IMR-90 (cell line): Measurements from ENCODE around the gene TTC39C. TPM values are rescaled to one million over a fixed set of nuclear protein-coding genes. Genes with fewer than 3 reads are reported as not detected.

Source experiments
- ATAC-seq: fragments of 200-7000 bp; cut with Tn5 transposase; 2 replicates; pipeline ENCODE4 v1.9.1; 2020; ENCODE audit warnings: low read depth, mild to moderate bottlenecking, moderate library complexity
- BruUV-seq: library from RNA; stranded (reverse); fragments of 400-500 nt; replicated peaks from 2 replicates; lab custom pipeline; 2021; lab: Mats Ljungman, UMichigan
- CTCF ChIA-PET: fragments of 300-600 bp; formaldehyde crosslinking; extraction: SDS; loops from one replicate; lab custom pipeline; 2021; ENCODE audit warnings: antibody characterized with exemption; lab: Yijun Ruan, JAX
- POLR2A ChIA-PET: fragments of 300-600 bp; sonication (Branson Sonifier 250); formaldehyde crosslinking; loops from one replicate; lab custom pipeline; 2022; ENCODE audit warnings: antibody characterized with exemption; ENCODE audit not compliant: unreplicated experiment; lab: Charles Lee
- DNase-seq: peaks from one replicate; pipeline ENCODE4 v3.0.0; 2013
- H2AFZ ChIP-seq: replicated peaks from 2 replicates; pipeline ENCODE3; 2013; ENCODE audit warnings: low read length, mild to moderate bottlenecking; ENCODE audit not compliant: poor library complexity
- H2AK5ac ChIP-seq: 2 replicates; pipeline ENCODE4 v1.6.1; 2013; ENCODE audit warnings: low read depth, low read length, inconsistent platforms
- H2AK9ac ChIP-seq: replicated peaks from 2 replicates; pipeline ENCODE3; 2013; ENCODE audit warnings: mild to moderate bottlenecking, low read depth, low read length, moderate library complexity; ENCODE audit not compliant: poor library complexity
- H2BK120ac ChIP-seq: 2 replicates; pipeline ENCODE4 v1.6.1; 2013; ENCODE audit warnings: low read depth, low read length, inconsistent platforms
- H2BK15ac ChIP-seq: 3 replicates; pipeline ENCODE4 v1.6.1; 2013; ENCODE audit warnings: low read depth, low read length, inconsistent platforms
- H2BK20ac ChIP-seq: 2 replicates; pipeline ENCODE4 v1.6.1; 2013; ENCODE audit warnings: low read depth, mild to moderate bottlenecking, inconsistent platforms, low read length, moderate library complexity
- H2BK5ac ChIP-seq: 2 replicates; pipeline ENCODE4 v1.6.1; 2013; ENCODE audit warnings: mild to moderate bottlenecking, low read depth, low read length, inconsistent platforms; ENCODE audit not compliant: poor library complexity, severe bottlenecking
- H3K14ac ChIP-seq: replicated peaks from 2 replicates; pipeline ENCODE4 v1.6.1; 2013; ENCODE audit warnings: low read depth, low read length, inconsistent platforms
- H3K18ac ChIP-seq: 2 replicates; pipeline ENCODE4 v1.6.1; 2013; ENCODE audit warnings: low read depth, low read length, control low read depth
- H3K23ac ChIP-seq: 2 replicates; pipeline ENCODE4 v1.6.1; 2013; ENCODE audit warnings: low read depth, low read length, inconsistent platforms
- H3K27ac ChIP-seq: 2 replicates; pipeline ENCODE4 v1.5.1; 2013; ENCODE audit warnings: mild to moderate bottlenecking, control low read depth, low read length; ENCODE audit not compliant: insufficient read depth
- H3K27me3 ChIP-seq: 2 replicates; pipeline ENCODE4 v1.6.1; 2013; ENCODE audit warnings: low read length; ENCODE audit not compliant: control insufficient read depth, insufficient read depth
- H3K36me3 ChIP-seq: 2 replicates; pipeline ENCODE4 v1.6.1; 2013; ENCODE audit warnings: low read length, mixed read lengths; ENCODE audit not compliant: control insufficient read depth, insufficient read depth
- H3K4ac ChIP-seq: 2 replicates; pipeline ENCODE4 v1.6.1; 2013; ENCODE audit warnings: low read depth, low read length, inconsistent platforms
- H3K4me1 ChIP-seq: 2 replicates; pipeline ENCODE4 v1.6.1; 2013; ENCODE audit warnings: low read length, mixed read lengths; ENCODE audit not compliant: control insufficient read depth, insufficient read depth
- H3K4me2 ChIP-seq: 2 replicates; pipeline ENCODE4 v1.6.1; 2013; ENCODE audit warnings: low read depth, mild to moderate bottlenecking, control low read depth, low read length, moderate library complexity
- H3K4me3 ChIP-seq: 2 replicates; pipeline ENCODE4 v1.5.1; 2013; ENCODE audit warnings: low read depth, mild to moderate bottlenecking, control low read depth, low read length, moderate library complexity; ENCODE audit not compliant: insufficient read depth
- H3K56ac ChIP-seq: 2 replicates; pipeline ENCODE4 v1.6.1; 2013; ENCODE audit warnings: low read length, inconsistent platforms; ENCODE audit not compliant: insufficient read depth; ENCODE audit errors: extremely low read depth
- H3K79me1 ChIP-seq, 2 experiments: 2 replicates each; pipeline ENCODE4 v1.6.1; 2013; ENCODE audit warnings: low read length in 2 of 2, inconsistent platforms in 1 of 2, low read depth in 1 of 2
- H3K9ac ChIP-seq: 2 replicates; pipeline ENCODE4 v1.6.1; 2013; ENCODE audit warnings: low read depth, low read length, control low read depth
- H3K9me1 ChIP-seq: 2 replicates; pipeline ENCODE4 v1.6.1; 2013; ENCODE audit warnings: low read length, inconsistent platforms; ENCODE audit not compliant: insufficient read depth
- H3K9me3 ChIP-seq: 2 replicates; pipeline ENCODE4 v1.6.1; 2013; ENCODE audit warnings: low read length; ENCODE audit not compliant: control insufficient read depth, insufficient read depth
- H4K20me1 ChIP-seq: 2 replicates; pipeline ENCODE4 v1.6.1; 2013; ENCODE audit warnings: low read length, inconsistent platforms; ENCODE audit not compliant: insufficient read depth
- H4K5ac ChIP-seq: 2 replicates; pipeline ENCODE4 v1.6.1; 2013; ENCODE audit warnings: mild to moderate bottlenecking, low read depth, low read length, control low read depth
- H4K8ac ChIP-seq, 2 experiments: 2 replicates each; pipeline ENCODE4 v1.6.1; 2013; ENCODE audit warnings: low read depth in 2 of 2, low read length in 2 of 2, control low read depth in 1 of 2, inconsistent platforms in 1 of 2
- H4K91ac ChIP-seq: 2 replicates; pipeline ENCODE4 v1.6.1; 2013; ENCODE audit warnings: low read depth, low read length, inconsistent platforms; ENCODE audit not compliant: insufficient read depth
- BHLHE40 ChIP-seq: fragments of 150-350 bp; IDR thresholded peaks from 2 replicates; pipeline ENCODE4 v1.6.1; 2016; ENCODE audit warnings: mild to moderate bottlenecking, low read depth, low read length
- CEBPB ChIP-seq: IDR thresholded peaks from 2 replicates; pipeline ENCODE4 v1.6.1; 2012; ENCODE audit warnings: low read depth, low read length, improper control_type of control experiment
- CHD1 ChIP-seq: IDR thresholded peaks from 2 replicates; pipeline ENCODE4 v1.6.1; 2012; ENCODE audit warnings: low read depth, low read length, improper control_type of control experiment
- CTCF ChIP-seq: conservative IDR thresholded peaks from 2 replicates; pipeline ENCODE4 v1.5.1; 2012; ENCODE audit warnings: mild to moderate bottlenecking, low read depth, low read length, improper control_type of control experiment
- ELK1 ChIP-seq: fragments of 150-350 bp; IDR thresholded peaks from 2 replicates; pipeline ENCODE4 v1.6.1; 2016; ENCODE audit warnings: low read depth, mild to moderate bottlenecking, low read length, moderate library complexity, borderline replicate concordance
- MAFK ChIP-seq: IDR thresholded peaks from 2 replicates; pipeline ENCODE4 v1.6.1; 2012; ENCODE audit warnings: low read depth, low read length, improper control_type of control experiment
- MAZ ChIP-seq: IDR thresholded peaks from 2 replicates; pipeline ENCODE4 v1.6.1; 2012; ENCODE audit warnings: low read depth, mild to moderate bottlenecking, low read length, improper control_type of control experiment, moderate library complexity, borderline replicate concordance
- NFE2L2 ChIP-seq: fragments of 150-350 bp; IDR thresholded peaks from 2 replicates; pipeline ENCODE4 v1.6.1; 2016; ENCODE audit warnings: low read depth, mild to moderate bottlenecking, low read length
- POLR2A ChIP-seq: IDR thresholded peaks from 2 replicates; pipeline ENCODE4 v1.6.1; 2012; ENCODE audit warnings: mild to moderate bottlenecking, low read depth, low read length
- RAD21 ChIP-seq: IDR thresholded peaks from 2 replicates; pipeline ENCODE4 v1.6.1; 2012; ENCODE audit warnings: low read length, improper control_type of control experiment
- RCOR1 ChIP-seq: IDR thresholded peaks from 2 replicates; pipeline ENCODE4 v1.6.1; 2012; ENCODE audit warnings: mild to moderate bottlenecking, low read length, improper control_type of control experiment; ENCODE audit not compliant: insufficient replicate concordance
- RFX5 ChIP-seq: IDR thresholded peaks from 2 replicates; pipeline ENCODE4 v1.8.0; 2012; ENCODE audit warnings: low read depth, mild to moderate bottlenecking, low read length, moderate library complexity
- SMC3 ChIP-seq: fragments of 150-350 bp; IDR thresholded peaks from 2 replicates; pipeline ENCODE4 v1.6.1; 2016; ENCODE audit warnings: low read depth, mild to moderate bottlenecking, antibody characterized with exemption, low read length, moderate library complexity
- whole genome bisulfite sequencing, 2 experiments: methylation state at CpG; one replicate each; pipeline versions ENCODE4 v1.1.5 to v1.1.7; 2013; ENCODE audit warnings: missing lambda C conversion rate in 2 of 2; ENCODE audit not compliant: insufficient read length in 1 of 2; ENCODE audit errors: extremely low coverage in 2 of 2; 5-methylcytosine and 5-hydroxymethylcytosine counted together
- dilution Hi-C: fragments of 300-500 bp; cut with HindIII; formaldehyde crosslinking; loops from one replicate; pipeline ENCODE4 v1.14.3; 2018; ENCODE audit warnings: low sequenced_read_pairs; ENCODE audit not compliant: unreplicated experiment
- in situ Hi-C: fragments of 300-500 bp; cut with MboI; formaldehyde crosslinking; loops from 3 replicates; pipeline ENCODE4 v1.14.3; 2019; ENCODE audit warnings: low sequenced_read_pairs, inconsistent platforms, mixed read lengths
- intact Hi-C: fragments of 100-400 bp; cut with micrococcal nuclease; formaldehyde crosslinking; loops from 2 replicates; pipeline ENCODE4 v1.10.0; 2022
- polyA plus RNA-seq, 3 experiments: library from polyadenylated mRNA; depleted of rRNA; stranded (reverse); fragments of >200 nt; gene quantifications; 2 replicates each; pipeline ENCODE4 v1.2.3, GENCODE V29; 2012; ENCODE audit warnings: low replicate concordance in 1 of 3
- total RNA-seq: library from RNA; depleted of rRNA; stranded (reverse); fragments of >200 nt; gene quantifications from 2 replicates; pipeline ENCODE4 v1.2.3, GENCODE V29; 2012

TTC39C gene
- total and polyA plus RNA-seq, 2 of the 4 experiments (the other 2 are of a cell fraction): 8.0 to 20.8 TPM

GRCh38 chr18:24023185-24023814 is 8.7 kb downstream of the TTC39C start:
- H3K4ac ChIP-seq: no peak overlapping the region

More at GRCh38 chr18:24023185-24023814, 8.7 kb downstream of the TTC39C start:
- ATAC-seq: no peak
- H3K4me1 ChIP-seq: peaks cover 26% of the 10 kb centered on the region
- ChIA-PET CTCF (interaction anchor here (0.7 kb wide), 1 partner anchor 18 kb away, joined by 3 read pairs; no protein-coding TSS in a partner anchor), POLR2A (interaction anchor here (0.6 kb wide), 1 partner anchor 49 kb away, joined by 5 read pairs; no protein-coding TSS in a partner anchor)
- no peak overlapping the region for H3K56ac ChIP-seq
- no peak overlapping the region for H2BK5ac ChIP-seq
- H3K9ac ChIP-seq: no peak overlapping the region
- H4K91ac ChIP-seq: no peak overlapping the region
- peaks cover 15% of the 10 kb centered on the region for H3K36me3 ChIP-seq
- no peak overlapping the region for H2AFZ ChIP-seq
- in situ Hi-C loops: no loop called here
- H3K9me1 ChIP-seq: peaks cover 40% of the 10 kb centered on the region
- no peak overlapping the region for H3K18ac ChIP-seq
- no peak overlapping the region for H2AK9ac ChIP-seq
- peak overlapping the region; percentile 33; the same call in 1 of the 2 replicates for H2AK5ac ChIP-seq
- H4K20me1 ChIP-seq: peaks cover 48% of the 10 kb centered on the region
- H3K4me2 ChIP-seq: no peak overlapping the region
- no peaks in the 10 kb centered on the region; the same call in 1 of the 2 replicates for H3K9me3 ChIP-seq
- no peak overlapping the region for H4K5ac ChIP-seq
- no CpG with 5 or more reads among the region's 6 CpGs for WGBS, 2 experiments
- no peak overlapping the region for H3K4me3 ChIP-seq
- no peak overlapping the region for H3K14ac ChIP-seq
- no peak for DNase-seq
- no peak overlapping the region for H3K23ac ChIP-seq
- TF ChIP-seq RCOR1: no peak
- no peak for TF ChIP-seq MAZ
- TF ChIP-seq ELK1: no peak
- no peak for TF ChIP-seq POLR2A
- TF ChIP-seq RFX5: no peak
- no peak for TF ChIP-seq CTCF
- no peak for TF ChIP-seq RAD21
- no peak for TF ChIP-seq BHLHE40
- TF ChIP-seq CHD1: no peak
- TF ChIP-seq MAFK: no peak
- no peak for TF ChIP-seq SMC3
- no peak for TF ChIP-seq CEBPB
- no peak for TF ChIP-seq NFE2L2
- intact Hi-C loops: no loop called here
- BruUV-seq: no TSS peak
- no peak overlapping the region for H2BK15ac ChIP-seq
- H3K27ac ChIP-seq: no peak overlapping the region
- no peak overlapping the region for H4K8ac ChIP-seq
- dilution Hi-C loops: no loop called here
- no peak overlapping the region for H2BK120ac ChIP-seq
- no peaks in the 10 kb centered on the region for H3K27me3 ChIP-seq
- H2BK20ac ChIP-seq: no peak overlapping the region; the same call in 1 of the 2 replicates
- peaks cover 45 to 73% of the 10 kb centered on the region in 2 experiments for H3K79me1 ChIP-seq
